KMS-11 (cell line): ENCODE data around the gene HOXD9.

Source experiments
- H2AFZ ChIP-seq: fragments of 200-600 bp; sonication (generic); 2 replicates; pipeline ENCODE4 v1.6.1; 2016; ENCODE audit warnings: antibody characterized with exemption, mixed run types, low read depth
- H3K27ac ChIP-seq: fragments of 200-600 bp; sonication (generic); 2 replicates; pipeline ENCODE4 v1.6.1; 2016; ENCODE audit warnings: mild to moderate bottlenecking, mixed run types
- H3K27me3 ChIP-seq: fragments of 200-600 bp; sonication (generic); 2 replicates; pipeline ENCODE4 v1.6.1; 2017; ENCODE audit warnings: mild to moderate bottlenecking, low read depth, mixed run types, moderate library complexity; ENCODE audit not compliant: insufficient read depth
- H3K36me3 ChIP-seq: fragments of 200-600 bp; sonication (generic); 2 replicates; pipeline ENCODE4 v1.6.1; 2017; ENCODE audit warnings: mild to moderate bottlenecking, mixed run types; ENCODE audit not compliant: insufficient read depth
- H3K4me1 ChIP-seq: fragments of 200-600 bp; sonication (generic); 2 replicates; pipeline ENCODE4 v1.6.1; 2016; ENCODE audit warnings: mild to moderate bottlenecking, low read depth, mixed run types; ENCODE audit not compliant: poor library complexity, severe bottlenecking
- H3K4me2 ChIP-seq: fragments of 200-600 bp; sonication (generic); 2 replicates; pipeline ENCODE4 v1.7.0; 2016; ENCODE audit warnings: mild to moderate bottlenecking, mixed run types
- H3K4me3 ChIP-seq: fragments of 200-600 bp; sonication (generic); IDR thresholded peaks from 2 replicates; pipeline ENCODE4 v1.6.1; 2017; ENCODE audit warnings: low read depth, low read length, mixed read lengths; ENCODE audit not compliant: insufficient read depth
- H3K79me2 ChIP-seq: fragments of 200-600 bp; sonication (generic); 2 replicates; pipeline ENCODE4 v1.6.1; 2016; ENCODE audit warnings: low read depth, mixed run types; ENCODE audit not compliant: insufficient read depth
- H3K9ac ChIP-seq: fragments of 200-600 bp; sonication (generic); 2 replicates; pipeline ENCODE4 v1.6.1; 2016; ENCODE audit warnings: mild to moderate bottlenecking, mixed run types
- H4K20me1 ChIP-seq: fragments of 200-600 bp; sonication (generic); 2 replicates; pipeline ENCODE4 v1.6.1; 2016; ENCODE audit warnings: mild to moderate bottlenecking, mixed run types; ENCODE audit not compliant: insufficient read depth
- TF ChIP-seq, protein P1 (sequence below): fragments of 200-600 bp; sonication (generic); conservative IDR thresholded peaks from 2 replicates; pipeline ENCODE4 v1.6.1; 2017; ENCODE audit warnings: low read depth, mild to moderate bottlenecking, antibody characterized with exemption, low read length, moderate library complexity, mixed read lengths

Gene HOXD9

DNA sequence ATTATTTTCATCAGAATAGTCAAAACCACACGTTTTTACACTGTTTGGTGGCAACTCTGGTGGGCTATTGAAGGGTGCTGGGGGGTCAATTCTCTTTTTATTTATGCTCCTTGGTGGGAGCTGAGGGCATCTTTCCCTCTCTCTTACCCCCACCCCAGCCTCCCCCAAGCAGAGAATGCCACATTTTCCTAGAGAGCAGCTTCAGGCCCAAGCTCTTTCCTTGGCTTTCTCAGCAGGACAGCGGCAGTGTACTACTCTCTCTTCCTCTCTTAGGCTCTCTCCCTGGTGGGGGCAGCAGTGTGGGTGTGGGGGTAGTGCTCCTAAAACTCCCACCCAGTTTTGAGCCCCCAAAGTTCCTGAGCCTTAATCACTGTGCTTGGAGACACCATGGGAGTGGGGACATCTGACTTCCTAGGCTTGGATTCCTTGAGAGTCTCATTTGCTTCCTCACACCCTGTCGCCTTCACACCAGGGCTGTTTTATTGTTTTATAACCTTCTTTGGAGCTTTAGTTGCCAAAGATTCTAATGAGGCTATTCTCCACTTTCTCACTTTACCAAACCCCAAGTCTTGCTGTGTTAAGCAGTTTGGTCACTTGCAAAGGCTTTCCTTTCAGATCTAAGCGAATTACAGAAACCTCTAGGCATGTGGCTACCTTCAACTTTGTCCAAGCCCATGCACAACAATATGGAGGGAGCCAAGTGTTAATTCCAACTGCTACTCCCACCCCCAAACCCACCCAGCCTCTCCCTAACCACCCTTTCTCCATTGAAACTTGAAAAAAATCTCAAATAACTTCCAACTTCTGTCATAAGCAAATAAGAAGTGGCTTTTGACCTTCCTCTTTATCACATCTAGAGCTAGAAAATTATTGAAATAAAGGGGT, 22.8 kb downstream of the HOXD9 start:
- TF ChIP-seq, protein P1, sequence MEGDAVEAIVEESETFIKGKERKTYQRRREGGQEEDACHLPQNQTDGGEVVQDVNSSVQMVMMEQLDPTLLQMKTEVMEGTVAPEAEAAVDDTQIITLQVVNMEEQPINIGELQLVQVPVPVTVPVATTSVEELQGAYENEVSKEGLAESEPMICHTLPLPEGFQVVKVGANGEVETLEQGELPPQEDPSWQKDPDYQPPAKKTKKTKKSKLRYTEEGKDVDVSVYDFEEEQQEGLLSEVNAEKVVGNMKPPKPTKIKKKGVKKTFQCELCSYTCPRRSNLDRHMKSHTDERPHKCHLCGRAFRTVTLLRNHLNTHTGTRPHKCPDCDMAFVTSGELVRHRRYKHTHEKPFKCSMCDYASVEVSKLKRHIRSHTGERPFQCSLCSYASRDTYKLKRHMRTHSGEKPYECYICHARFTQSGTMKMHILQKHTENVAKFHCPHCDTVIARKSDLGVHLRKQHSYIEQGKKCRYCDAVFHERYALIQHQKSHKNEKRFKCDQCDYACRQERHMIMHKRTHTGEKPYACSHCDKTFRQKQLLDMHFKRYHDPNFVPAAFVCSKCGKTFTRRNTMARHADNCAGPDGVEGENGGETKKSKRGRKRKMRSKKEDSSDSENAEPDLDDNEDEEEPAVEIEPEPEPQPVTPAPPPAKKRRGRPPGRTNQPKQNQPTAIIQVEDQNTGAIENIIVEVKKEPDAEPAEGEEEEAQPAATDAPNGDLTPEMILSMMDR = no peak
- Histone ChIP-seq H3K4me3 (no peak overlapping the region), H3K27me3 (no peaks in the 10 kb centered on the region), H3K4me1 (peaks cover 4% of the 10 kb centered on the region), H4K20me1 (no peaks in the 10 kb centered on the region), H3K9ac (no peak overlapping the region), H3K4me2 (no peak overlapping the region), H3K27ac (no peak overlapping the region), H3K36me3 (no peaks in the 10 kb centered on the region), H2AFZ (no peak overlapping the region), H3K79me2 (no peaks in the 10 kb centered on the region)

DNA sequence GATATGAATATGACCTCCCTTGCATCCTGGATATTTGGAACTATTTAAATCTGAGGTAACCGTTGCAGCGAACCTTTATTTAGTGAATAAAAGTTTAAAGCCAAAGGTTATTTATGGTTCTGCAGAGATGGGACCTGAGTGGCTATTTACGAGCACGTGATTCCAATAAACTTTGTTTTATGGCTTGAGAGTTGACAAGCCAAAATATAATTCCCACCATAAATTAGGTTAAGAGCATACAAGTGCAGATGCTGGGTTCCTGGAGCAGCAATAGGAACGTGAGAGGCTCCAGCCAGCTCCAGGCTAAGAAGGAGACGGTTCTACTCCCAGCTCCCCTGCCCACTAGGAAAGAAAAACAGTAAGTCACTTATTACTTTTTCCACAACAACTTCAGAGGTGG, 23.6 kb downstream of the HOXD9 start:
- Histone ChIP-seq H4K20me1 (no peaks in the 10 kb centered on the region), H3K27ac (no peak overlapping the region), H3K79me2 (no peaks in the 10 kb centered on the region), H3K9ac (no peak overlapping the region), H3K36me3 (no peaks in the 10 kb centered on the region), H3K27me3 (no peaks in the 10 kb centered on the region), H3K4me1 (peaks cover under 1% of the 10 kb centered on the region), H3K4me3 (no peak overlapping the region), H2AFZ (no peak overlapping the region), H3K4me2 (no peak overlapping the region)
- TF ChIP-seq, protein P1 = no peak

DNA sequence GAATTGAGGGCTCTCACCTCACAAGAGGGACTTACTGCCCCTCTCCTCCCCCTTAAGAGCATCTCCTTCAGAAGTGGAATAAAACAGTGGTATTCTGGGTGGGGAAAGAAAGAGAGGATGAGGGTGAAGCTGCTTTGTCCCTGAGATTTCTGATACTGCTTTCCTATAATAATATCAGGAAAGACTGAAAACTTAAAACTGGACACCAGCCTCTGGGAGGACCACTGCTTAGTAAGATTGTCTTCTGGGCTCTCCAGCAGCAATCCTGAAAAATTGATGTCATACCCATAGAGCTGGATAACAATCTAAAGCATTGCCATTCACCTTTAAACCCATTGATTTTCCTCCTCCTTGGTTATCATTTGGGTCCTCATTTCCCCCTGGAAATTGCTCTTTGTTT, 24.1 kb downstream of the HOXD9 start:
- Histone ChIP-seq H3K4me1 (no peaks in the 10 kb centered on the region), H3K4me3 (no peak overlapping the region), H3K36me3 (no peaks in the 10 kb centered on the region), H3K27me3 (no peaks in the 10 kb centered on the region), H3K79me2 (no peaks in the 10 kb centered on the region), H2AFZ (no peak overlapping the region), H4K20me1 (no peaks in the 10 kb centered on the region), H3K27ac (no peak overlapping the region), H3K4me2 (no peak overlapping the region), H3K9ac (no peak overlapping the region)
- TF ChIP-seq, protein P1 = no peak

DNA sequence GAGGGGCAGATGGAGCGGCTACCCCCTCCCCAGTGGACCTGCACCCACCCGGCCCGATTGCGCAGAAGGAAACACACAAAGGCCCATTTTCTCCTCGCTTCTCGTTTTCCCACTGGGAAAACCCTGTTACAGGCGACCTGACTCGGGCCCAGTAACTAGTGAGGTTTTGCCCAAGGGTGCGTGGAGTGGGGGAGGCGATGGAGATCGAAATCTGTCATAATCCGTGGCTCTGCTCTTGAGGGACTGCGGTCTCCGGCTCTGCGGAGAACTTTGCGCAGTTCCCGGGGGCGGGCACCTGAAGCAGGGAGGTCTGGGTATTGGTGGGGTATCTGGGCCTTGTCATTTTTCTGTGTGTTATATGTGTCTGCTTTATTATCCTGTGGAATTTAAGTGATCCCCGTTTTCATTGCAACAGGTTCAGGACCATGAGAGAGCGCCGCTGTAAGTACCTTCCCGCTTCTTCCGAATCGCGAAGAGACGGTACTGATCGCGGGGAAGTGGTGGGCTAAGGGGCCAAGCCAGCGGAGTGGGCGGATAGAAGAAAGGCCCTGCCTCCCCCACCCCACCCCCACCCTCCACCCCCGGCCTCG, 24.8 kb downstream of the HOXD9 start:
- Histone ChIP-seq H3K4me2 (no peak overlapping the region), H3K4me3 (no peak overlapping the region), H4K20me1 (no peaks in the 10 kb centered on the region), H3K9ac (no peak overlapping the region), H3K27me3 (no peaks in the 10 kb centered on the region), H3K4me1 (no peaks in the 10 kb centered on the region), H3K79me2 (no peaks in the 10 kb centered on the region), H2AFZ (no peak overlapping the region), H3K36me3 (no peaks in the 10 kb centered on the region), H3K27ac (no peak overlapping the region)
- TF ChIP-seq, protein P1 = no peak
